ENCODE data around the gene TRMT44. TPM values are rescaled to one million over a fixed set of nuclear protein-coding genes. Genes with fewer than 3 reads are reported as not detected.

The TRMT44 gene
- total RNA-seq, 1 experiment from 2014 or later = 25.8 TPM

DNA sequence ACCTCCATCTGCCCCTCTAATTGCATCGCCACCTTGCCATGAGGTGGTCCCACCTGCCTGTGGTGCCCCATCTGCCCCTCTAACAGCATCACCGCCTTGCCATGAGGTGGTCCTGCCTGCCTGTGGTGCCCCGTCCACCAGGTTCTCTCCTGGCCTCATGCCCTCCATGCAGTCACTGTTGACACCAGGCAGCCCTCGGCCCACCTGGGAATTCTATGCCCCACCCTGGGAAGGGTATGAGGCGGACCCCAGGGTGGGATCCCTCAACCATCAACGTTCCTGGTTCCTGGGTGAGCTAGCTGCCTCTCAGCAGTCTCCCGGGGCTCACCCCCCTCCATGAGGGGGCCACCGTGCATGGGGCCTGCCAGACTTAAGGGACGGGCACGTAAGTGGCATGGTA, 38.9 kb upstream of the TRMT44 start:
- ATAC-seq (no peak), DNase-seq (ENCODE audit: low read depth, low spot score) (no peak)
- H3K27me3 ChIP-seq (ENCODE audit: insufficient read depth, low read length) = no peaks in the 10 kb centered on the region
- POLR2A ChIA-PET = no interaction called here
- no peak overlapping the region for H3K27ac ChIP-seq (ENCODE audit: low read depth, low read length)
- intact Hi-C loops (cut with micrococcal nuclease) = loop anchor here (2.0 kb wide), 1 partner anchor 225 kb away; no protein-coding TSS in a partner anchor
- H3K4me2 ChIP-seq (ENCODE audit: low read length) = no peak overlapping the region
- H4K20me1 ChIP-seq (ENCODE audit: insufficient read depth) = no peaks in the 10 kb centered on the region
- H3K9me3 ChIP-seq (ENCODE audit: control insufficient read depth in 1 of 2, insufficient read depth in 1 of 2, low read depth in 1 of 2, low read length in 2 of 2) = no peaks in the 10 kb centered on the region
- H2AFZ ChIP-seq (ENCODE audit: low read depth, low read length, poor library complexity, severe bottlenecking) = no peak overlapping the region
- RAD21 ChIA-PET (ENCODE audit: low non-redundant PET in 1 of 2, low total read pairs in 2 of 2, uncharacterized antibody in 2 of 2, unreplicated experiment in 2 of 2) = interaction anchor here in 1 of 2 experiments (2.4 kb wide), 1 partner anchor 135 kb away, joined by 7 read pairs; no protein-coding TSS in a partner anchor
- H3K4me1 ChIP-seq (ENCODE audit: control insufficient read depth in 1 of 2, insufficient read depth in 2 of 2, low read length in 2 of 2) = no peaks in the 10 kb centered on the region
- H3K9ac ChIP-seq (ENCODE audit: low read length) = no peak overlapping the region
- no peaks in the 10 kb centered on the region for H3K79me2 ChIP-seq (ENCODE audit: insufficient read depth, low read length)
- H3K4me3 ChIP-seq (replicated peaks in 1 of 2; ENCODE audit: low read depth in 1 of 2, low read length in 2 of 2) = no peak overlapping the region
- CTCF ChIA-PET = interaction anchor here (1.2 to 3.5 kb wide), 3 partner anchors 9 to 225 kb away, joined by 4 to 34 read pairs (median 8); no protein-coding TSS in a partner anchor
- BruUV-seq (replicated peaks) = no TSS peak
- TF ChIP-seq, protein P1, sequence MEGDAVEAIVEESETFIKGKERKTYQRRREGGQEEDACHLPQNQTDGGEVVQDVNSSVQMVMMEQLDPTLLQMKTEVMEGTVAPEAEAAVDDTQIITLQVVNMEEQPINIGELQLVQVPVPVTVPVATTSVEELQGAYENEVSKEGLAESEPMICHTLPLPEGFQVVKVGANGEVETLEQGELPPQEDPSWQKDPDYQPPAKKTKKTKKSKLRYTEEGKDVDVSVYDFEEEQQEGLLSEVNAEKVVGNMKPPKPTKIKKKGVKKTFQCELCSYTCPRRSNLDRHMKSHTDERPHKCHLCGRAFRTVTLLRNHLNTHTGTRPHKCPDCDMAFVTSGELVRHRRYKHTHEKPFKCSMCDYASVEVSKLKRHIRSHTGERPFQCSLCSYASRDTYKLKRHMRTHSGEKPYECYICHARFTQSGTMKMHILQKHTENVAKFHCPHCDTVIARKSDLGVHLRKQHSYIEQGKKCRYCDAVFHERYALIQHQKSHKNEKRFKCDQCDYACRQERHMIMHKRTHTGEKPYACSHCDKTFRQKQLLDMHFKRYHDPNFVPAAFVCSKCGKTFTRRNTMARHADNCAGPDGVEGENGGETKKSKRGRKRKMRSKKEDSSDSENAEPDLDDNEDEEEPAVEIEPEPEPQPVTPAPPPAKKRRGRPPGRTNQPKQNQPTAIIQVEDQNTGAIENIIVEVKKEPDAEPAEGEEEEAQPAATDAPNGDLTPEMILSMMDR (IDR thresholded peaks at IDR 0.05 in 2 of 3, conservative IDR thresholded peaks at IDR 0.05 in 1 of 3; ENCODE audit: borderline replicate concordance in 1 of 3, insufficient read depth in 1 of 3, low read depth in 2 of 3, low read length in 2 of 3) = no peak
- TF ChIP-seq EGR1 (IDR thresholded peaks at IDR 0.05; ENCODE audit: low read depth) (no peak), SRF (IDR thresholded peaks at IDR 0.05; ENCODE audit: low read depth) (no peak), POLR2A (IDR thresholded peaks at IDR 0.05; ENCODE audit: borderline replicate concordance, extremely low read depth, insufficient read depth, insufficient read length) (no peak), SP1 (IDR thresholded peaks at IDR 0.05; ENCODE audit: low read depth) (no peak), CEBPB (IDR thresholded peaks at IDR 0.05; ENCODE audit: low read depth) (no peak), ELF1 (IDR thresholded peaks at IDR 0.05; ENCODE audit: borderline replicate concordance, low read depth) (no peak), CBX3 (IDR thresholded peaks at IDR 0.05; ENCODE audit: low read depth) (no peak)
- TF ChIP-seq, protein P2, sequence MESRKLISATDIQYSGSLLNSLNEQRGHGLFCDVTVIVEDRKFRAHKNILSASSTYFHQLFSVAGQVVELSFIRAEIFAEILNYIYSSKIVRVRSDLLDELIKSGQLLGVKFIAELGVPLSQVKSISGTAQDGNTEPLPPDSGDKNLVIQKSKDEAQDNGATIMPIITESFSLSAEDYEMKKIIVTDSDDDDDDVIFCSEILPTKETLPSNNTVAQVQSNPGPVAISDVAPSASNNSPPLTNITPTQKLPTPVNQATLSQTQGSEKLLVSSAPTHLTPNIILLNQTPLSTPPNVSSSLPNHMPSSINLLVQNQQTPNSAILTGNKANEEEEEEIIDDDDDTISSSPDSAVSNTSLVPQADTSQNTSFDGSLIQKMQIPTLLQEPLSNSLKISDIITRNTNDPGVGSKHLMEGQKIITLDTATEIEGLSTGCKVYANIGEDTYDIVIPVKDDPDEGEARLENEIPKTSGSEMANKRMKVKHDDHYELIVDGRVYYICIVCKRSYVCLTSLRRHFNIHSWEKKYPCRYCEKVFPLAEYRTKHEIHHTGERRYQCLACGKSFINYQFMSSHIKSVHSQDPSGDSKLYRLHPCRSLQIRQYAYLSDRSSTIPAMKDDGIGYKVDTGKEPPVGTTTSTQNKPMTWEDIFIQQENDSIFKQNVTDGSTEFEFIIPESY (IDR thresholded peaks at IDR 0.05; ENCODE audit: extremely low read depth, insufficient replicate concordance, low read length) = no peak
- H3K36me3 ChIP-seq (ENCODE audit: control insufficient read depth in 1 of 2, insufficient read depth in 2 of 2, low read length in 2 of 2) = no peaks in the 10 kb centered on the region; a peak in 1 of 4 replicates
- H3K9me2 ChIP-seq (ENCODE audit: insufficient read depth) = no peaks in the 10 kb centered on the region
